ENCODE measurements around the gene CD7. TPM values are rescaled to one million over a fixed set of nuclear protein-coding genes. Genes with fewer than 3 reads are reported as not detected.

CD7 gene
- total and polyA plus RNA-seq, 9 of the 15 experiments (the other 6 are each of a cell fraction or from before 2014, with no cell fraction given), result 0.21 to 0.35 TPM; not detected in 7

DNA sequence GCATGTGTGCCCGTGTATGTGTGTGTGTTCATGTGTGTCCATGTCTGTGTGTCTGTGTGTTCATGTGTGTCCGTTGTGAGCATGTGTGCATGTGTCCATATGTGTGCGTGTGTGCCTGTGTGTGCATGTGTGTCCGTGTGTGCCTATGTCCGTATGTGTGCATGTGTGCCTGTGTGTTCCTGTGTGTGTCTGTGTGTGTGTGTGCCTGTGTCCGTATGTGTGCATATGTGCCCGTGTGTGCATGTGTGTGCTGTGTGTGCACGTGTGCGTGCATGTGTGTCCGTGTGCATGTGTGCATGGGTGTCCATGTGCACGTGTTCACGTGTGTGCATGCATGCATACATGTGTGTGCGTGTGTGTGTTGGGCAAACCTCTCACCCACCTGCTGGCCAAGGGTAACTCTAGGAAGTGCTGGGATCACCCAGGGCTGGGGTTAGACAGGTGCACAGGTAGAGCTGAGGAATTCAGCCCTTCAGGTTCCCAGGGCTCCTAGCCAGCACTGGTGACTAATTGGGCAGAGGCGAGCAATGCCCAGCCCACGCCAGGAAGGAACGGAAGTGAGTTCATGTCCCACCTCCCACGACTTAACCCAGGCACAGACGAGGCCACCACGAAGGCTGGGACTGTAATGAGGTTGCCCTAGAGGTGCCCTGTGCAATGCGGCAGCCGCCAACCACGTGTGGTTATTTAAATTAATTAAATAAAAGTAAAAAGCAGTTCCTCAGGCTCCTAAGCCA, 35.7 kb downstream of the CD7 start:
- no peak overlapping the region for H3K4me2 ChIP-seq (ENCODE audit: insufficient read depth, low read length)
- POLR2A ChIA-PET, result interaction anchor here (0.5 to 1.9 kb wide), 5 partner anchors 8 to 19 kb away, joined by 3 to 11 read pairs (median 4); no protein-coding TSS in a partner anchor
- H3K4me3 ChIP-seq, result no peak overlapping the region
- H3K27ac ChIP-seq (ENCODE audit: extremely low read depth, low read depth, low read length), result no peak overlapping the region; the same call in 2 of the 3 replicates
- intact Hi-C loops (cut with micrococcal nuclease) (no loop called here), in situ Hi-C loops (cut with MboI) (no loop called here)
- ATAC-seq, result no peak
- no peak for DNase-seq (ENCODE audit: extremely low read depth in 1 of 4, low spot score in 3 of 4)
- no peak overlapping the region for H2AFZ ChIP-seq (ENCODE audit: low read depth, low read length)
- no peaks in the 10 kb centered on the region for H4K20me1 ChIP-seq (replicated peaks; ENCODE audit: control insufficient read depth, insufficient read depth, low read length)
- H3K9me1 ChIP-seq (ENCODE audit: control insufficient read depth, insufficient read depth, low read length), result no peaks in the 10 kb centered on the region
- peak overlapping the region in 1 of 2 experiments; percentile 60; a peak in 2 of 4 replicates for H3K9ac ChIP-seq (ENCODE audit: insufficient read depth in 1 of 2, low read depth in 2 of 2, low read length in 2 of 2)
- CTCF ChIA-PET (ENCODE audit: low intra/inter-chr PET ratio), result interaction anchor here (0.7 kb wide), 1 partner anchor 183 kb away, joined by 3 read pairs; no protein-coding TSS in a partner anchor
- BruUV-seq (replicated peaks), result no TSS peak
- H3K36me3 ChIP-seq (ENCODE audit: control insufficient read depth, insufficient read depth, low read length), result no peaks in the 10 kb centered on the region
- H3K4me1 ChIP-seq (replicated peaks in 1 of 2; ENCODE audit: control insufficient read depth in 2 of 2, insufficient read depth in 2 of 2, low read length in 2 of 2), result peaks cover 5 to 42% of the 10 kb centered on the region in 2 experiments; a peak in 4 of 5 replicates
- WGBS (ENCODE audit: insufficient coverage, low coverage, missing lambda C conversion rate), result 62% methylated on average over 21 of the region's 22 CpGs
- no peaks in the 10 kb centered on the region for H3K9me3 ChIP-seq (replicated peaks; ENCODE audit: control insufficient read depth, insufficient read depth, low read depth, low read length)
- H3K27me3 ChIP-seq (ENCODE audit: control insufficient read depth in 2 of 2, insufficient read depth in 2 of 2, low read length in 2 of 2), result no peaks in the 10 kb centered on the region
- H3K79me2 ChIP-seq (ENCODE audit: control insufficient read depth, insufficient read depth, low read length), result no peaks in the 10 kb centered on the region
- no peak for FAIRE-seq
- TF ChIP-seq GATAD2A (IDR thresholded peaks at IDR 0.05) (no peak), STAG1 (CRISPR knock-in tag; IDR thresholded peaks at IDR 0.05; ENCODE audit: borderline replicate concordance) (0 out of 2 replicates have a peak, but pooled peaks have one; percentile 9), CBFB (CRISPR knock-in tag; IDR thresholded peaks at IDR 0.05) (peak; percentile 55; the same call in 1 of the 2 replicates), ZNF431 (CRISPR knock-in tag; IDR thresholded peaks at IDR 0.05) (no peak), ZNF79 (CRISPR knock-in tag; IDR thresholded peaks at IDR 0.05; ENCODE audit: low read depth) (no peak), HMGN3 (IDR thresholded peaks at IDR 0.05; ENCODE audit: borderline replicate concordance, extremely low read depth, insufficient read length, low read depth, low read length) (no peak), NR2C2 (CRISPR knock-in tag; IDR thresholded peaks at IDR 0.05) (peak; percentile 50; the same call in 1 of the 2 replicates), NR2C2 (tag; IDR thresholded peaks at IDR 0.05) (no peak), PRMT5 (CRISPR knock-in tag; IDR thresholded peaks at IDR 0.05) (no peak), RFX1 (IDR thresholded peaks at IDR 0.05) (no peak), ESRRA (IDR thresholded peaks at IDR 0.05; ENCODE audit: borderline replicate concordance, low read depth) (no peak), SMAD2 (IDR thresholded peaks at IDR 0.05; ENCODE audit: low read depth, low read length) (no peak), CTBP1 (IDR thresholded peaks at IDR 0.05; ENCODE audit: borderline replicate concordance) (no peak), KLF10 (CRISPR knock-in tag; IDR thresholded peaks at IDR 0.05) (no peak), SIX5 (IDR thresholded peaks at IDR 0.05; ENCODE audit: borderline replicate concordance in 1 of 2, insufficient read depth in 1 of 2, low read depth in 1 of 2, low read length in 2 of 2) (no peak), TRIM24 (IDR thresholded peaks at IDR 0.05) (peak in 1 of 2 experiments; percentile 49; a peak in 1 of 4 replicates), SMARCA5 (IDR thresholded peaks at IDR 0.05) (0 out of 2 replicates have a peak, but pooled peaks have one; percentile 24), EGR1 (conservative IDR thresholded peaks at IDR 0.05) (peak; percentile 36; the same call in 1 of the 2 replicates), GATAD2B (IDR thresholded peaks at IDR 0.05; ENCODE audit: borderline replicate concordance) (no peak)
- TF ChIP-seq, protein P1, sequence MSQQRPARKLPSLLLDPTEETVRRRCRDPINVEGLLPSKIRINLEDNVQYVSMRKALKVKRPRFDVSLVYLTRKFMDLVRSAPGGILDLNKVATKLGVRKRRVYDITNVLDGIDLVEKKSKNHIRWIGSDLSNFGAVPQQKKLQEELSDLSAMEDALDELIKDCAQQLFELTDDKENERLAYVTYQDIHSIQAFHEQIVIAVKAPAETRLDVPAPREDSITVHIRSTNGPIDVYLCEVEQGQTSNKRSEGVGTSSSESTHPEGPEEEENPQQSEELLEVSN (IDR thresholded peaks at IDR 0.05; ENCODE audit: borderline replicate concordance in 1 of 2, extremely low read depth in 1 of 2, insufficient read depth in 1 of 2, insufficient read length in 1 of 2, low read depth in 1 of 2, low read length in 1 of 2, poor library complexity in 1 of 2, severe bottlenecking in 1 of 2), result no peak
- TF ChIP-seq, protein P2, sequence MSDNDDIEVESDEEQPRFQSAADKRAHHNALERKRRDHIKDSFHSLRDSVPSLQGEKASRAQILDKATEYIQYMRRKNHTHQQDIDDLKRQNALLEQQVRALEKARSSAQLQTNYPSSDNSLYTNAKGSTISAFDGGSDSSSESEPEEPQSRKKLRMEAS (CRISPR knock-in tag; IDR thresholded peaks at IDR 0.05), result peak; percentile 80
- TF ChIP-seq, protein P3, sequence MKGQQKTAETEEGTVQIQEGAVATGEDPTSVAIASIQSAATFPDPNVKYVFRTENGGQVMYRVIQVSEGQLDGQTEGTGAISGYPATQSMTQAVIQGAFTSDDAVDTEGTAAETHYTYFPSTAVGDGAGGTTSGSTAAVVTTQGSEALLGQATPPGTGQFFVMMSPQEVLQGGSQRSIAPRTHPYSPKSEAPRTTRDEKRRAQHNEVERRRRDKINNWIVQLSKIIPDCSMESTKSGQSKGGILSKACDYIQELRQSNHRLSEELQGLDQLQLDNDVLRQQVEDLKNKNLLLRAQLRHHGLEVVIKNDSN (CRISPR knock-in tag; IDR thresholded peaks at IDR 0.05), result peak; percentile 34; the same call in 1 of the 2 replicates

Measured in K562 (cell line).